ENCODE data around the gene RFX8. TPM values are rescaled to one million over a fixed set of nuclear protein-coding genes. Genes with fewer than 3 reads are reported as not detected.

Gene RFX8
- total and polyA plus RNA-seq, 2 of the 13 experiments (the other 11 are each of a cell fraction or from before 2014, with no cell fraction given) = not detected

- H3K27me3 ChIP-seq (ENCODE audit: control insufficient read depth in 1 of 2, insufficient read depth in 2 of 2, low read length in 2 of 2) = peaks cover 3 to 86% of the 10 kb centered on the region in 2 experiments; a peak in 4 of 5 replicates
- in situ Hi-C loops (cut with HindIII; ENCODE audit: extremely low pct_ligation_motif_present, low pct_unique_long_range_greater_than_20kb) (no loop called here), intact Hi-C loops (cut with micrococcal nuclease; ENCODE audit: unreplicated experiment) (no loop called here)
- WGBS (ENCODE audit: low lambda C conversion rate) = 40% methylated on average over 2 of the region's 2 CpGs
- ChIA-PET CTCF (ENCODE audit: low intra/inter-chr PET ratio, low total read pairs) (no interaction called here), POLR2A (no interaction called here)
- H2AFZ ChIP-seq (ENCODE audit: low read length) = no peak overlapping the region
- DNase-seq (ENCODE audit: low spot score) (no peak), FAIRE-seq (no peak), ATAC-seq (no peak)
- H4K20me1 ChIP-seq (ENCODE audit: insufficient read depth, low read length) = no peaks in the 10 kb centered on the region
- H3K4me2 ChIP-seq (ENCODE audit: low read depth, low read length) = no peak overlapping the region
- no peaks in the 10 kb centered on the region for H3K79me2 ChIP-seq (ENCODE audit: insufficient read depth, low read length)
- H3K4me1 ChIP-seq (ENCODE audit: insufficient read depth, low read length) = no peaks in the 10 kb centered on the region
- H3K9ac ChIP-seq (ENCODE audit: insufficient read depth, low read depth, low read length) = no peak overlapping the region
- H3K27ac ChIP-seq (ENCODE audit: extremely low read length, insufficient read depth, low read length) = no peak overlapping the region
- H3K36me3 ChIP-seq (replicated peaks in 1 of 2; ENCODE audit: control insufficient read depth in 1 of 2, insufficient read depth in 2 of 2, low read length in 2 of 2) = no peaks in the 10 kb centered on the region
- H3K4me3 ChIP-seq (replicated peaks in 1 of 3; ENCODE audit: insufficient read depth in 1 of 3, low read depth in 2 of 3, low read length in 3 of 3) = no peak overlapping the region
- no TSS peak for BruUV-seq (replicated peaks)
- H3K9me3 ChIP-seq (ENCODE audit: low read length) = no peaks in the 10 kb centered on the region
- TF ChIP-seq KIAA2018 (CRISPR knock-in tag; IDR thresholded peaks at IDR 0.05; ENCODE audit: borderline replicate concordance) (no peak), ZNF431 (CRISPR knock-in tag; IDR thresholded peaks at IDR 0.05; ENCODE audit: borderline replicate concordance, low read depth) (no peak), ZNF460 (CRISPR knock-in tag; IDR thresholded peaks at IDR 0.05; ENCODE audit: borderline replicate concordance) (no peak), ZNF510 (CRISPR knock-in tag; IDR thresholded peaks at IDR 0.05; ENCODE audit: low read depth) (no peak), ZNF776 (CRISPR knock-in tag; IDR thresholded peaks at IDR 0.05) (no peak), ISL2 (CRISPR knock-in tag; IDR thresholded peaks at IDR 0.05) (no peak), ZNF616 (CRISPR knock-in tag; IDR thresholded peaks at IDR 0.05; ENCODE audit: low read depth) (no peak), PRMT3 (CRISPR knock-in tag; IDR thresholded peaks at IDR 0.05; ENCODE audit: borderline replicate concordance, low read depth) (no peak), HOXA9 (CRISPR knock-in tag; IDR thresholded peaks at IDR 0.05; ENCODE audit: borderline replicate concordance) (no peak), ARHGAP35 (CRISPR knock-in tag; IDR thresholded peaks at IDR 0.05; ENCODE audit: borderline replicate concordance) (no peak), CTCF (CRISPR knock-in tag; IDR thresholded peaks at IDR 0.05) (no peak), NFYB (CRISPR knock-in tag; IDR thresholded peaks at IDR 0.05) (no peak), ZBTB34 (CRISPR knock-in tag; IDR thresholded peaks at IDR 0.05) (no peak), ETV5 (CRISPR knock-in tag; IDR thresholded peaks at IDR 0.05; ENCODE audit: borderline replicate concordance) (no peak)
Observed at GRCh38 chr2:101379091-101379490, 95.8 kb downstream of the RFX8 start.
